ENCODE results near the gene TBX15.

DNA sequence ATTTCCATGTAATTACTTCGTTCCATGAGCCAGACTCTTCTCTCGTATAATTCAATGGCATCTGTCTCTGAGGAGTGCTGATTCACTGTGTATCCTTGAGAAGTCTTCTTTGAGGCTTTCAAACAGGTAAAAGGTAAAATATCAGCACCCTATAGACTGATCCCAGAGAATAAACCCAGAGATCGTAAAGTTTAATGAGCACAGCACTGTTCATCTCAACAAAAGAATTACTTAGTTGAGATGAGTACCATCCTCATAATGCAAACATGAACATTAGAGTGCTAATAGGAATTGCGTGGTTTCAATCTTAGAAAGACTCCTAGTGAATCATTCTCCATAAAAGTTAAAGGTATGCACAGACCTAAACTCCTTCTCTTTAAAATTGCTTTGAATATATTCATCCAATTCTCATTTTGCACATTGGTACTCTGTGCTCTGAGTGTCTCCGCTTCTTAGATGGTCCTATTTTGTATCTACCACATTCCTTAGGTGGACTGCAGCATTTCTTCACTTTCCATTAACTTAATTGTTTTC lies 97.2 kb downstream of the TBX15 start:
- TF ChIP-seq CTCF (optimal IDR thresholded peaks at IDR 0.05 in 1 of 3, IDR thresholded peaks at IDR 0.05 in 1 of 3, conservative IDR thresholded peaks at IDR 0.05 in 1 of 3; ENCODE audit: extremely low read depth in 1 of 3, insufficient read depth in 2 of 3, low read length in 3 of 3) = no peak
- no peak for TF ChIP-seq EZH2 (IDR thresholded peaks at IDR 0.05; ENCODE audit: low read length)
